ENCODE results near the gene IP6K1. TPM values are rescaled to one million over a fixed set of nuclear protein-coding genes. Genes with fewer than 3 reads are reported as not detected.
"Not testable (repeated sequence)": the region's sequence is repeated elsewhere in the genome, so short reads cannot be mapped to it uniquely, and the experiment has no call there.

The IP6K1 gene
- 51.4 TPM for total RNA-seq

DNA sequence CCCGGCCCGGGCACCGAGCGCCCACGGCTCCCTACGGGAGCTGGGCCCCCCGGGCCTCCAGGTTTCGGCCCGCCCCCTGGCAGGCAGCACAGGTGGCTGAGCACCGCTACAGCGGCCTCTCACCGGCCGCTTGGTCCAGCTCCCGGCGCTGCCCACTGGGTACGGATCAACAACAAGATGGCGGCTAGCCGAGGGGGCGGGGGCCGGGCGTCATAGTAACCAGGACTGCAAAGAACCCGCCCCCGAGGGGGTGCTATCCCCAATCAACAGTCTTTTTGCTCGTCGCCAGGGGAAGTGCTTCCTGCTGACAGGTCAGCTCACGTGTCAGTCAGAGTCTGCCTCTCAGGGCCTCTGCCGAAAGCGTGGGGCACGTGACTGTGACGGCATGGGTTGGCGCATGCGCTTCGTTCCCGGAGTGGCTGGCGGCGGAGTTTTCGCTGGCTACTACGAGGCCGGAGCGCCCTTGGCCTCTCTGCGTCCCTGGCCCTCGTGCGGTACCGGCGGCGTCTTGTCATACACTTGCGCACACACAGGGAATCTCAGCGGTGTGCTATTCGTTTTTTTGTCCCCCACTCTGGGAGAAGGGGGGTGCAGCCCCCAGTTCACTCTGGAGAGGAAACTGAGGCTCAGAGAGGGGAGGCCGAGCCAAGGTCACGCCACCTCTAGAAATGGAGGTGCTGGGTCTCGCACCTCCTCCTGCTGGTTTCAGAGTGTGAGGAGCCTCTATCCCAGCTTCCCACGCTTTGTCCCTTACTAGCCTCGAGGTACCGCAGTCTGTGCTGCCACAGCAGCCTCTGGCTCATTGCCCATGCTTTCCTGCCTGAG, at the start of gene IP6K1:
TSS of gene IP6K1 (minus strand) at position 186 of the 825 bp plus-strand sequence. CDS start 38,502 bp downstream, outside the sequence.
- DNase-seq (ENCODE audit: low spot score in 2 of 2) = peak; percentile 100
- FAIRE-seq = peak; percentile 96

DNA sequence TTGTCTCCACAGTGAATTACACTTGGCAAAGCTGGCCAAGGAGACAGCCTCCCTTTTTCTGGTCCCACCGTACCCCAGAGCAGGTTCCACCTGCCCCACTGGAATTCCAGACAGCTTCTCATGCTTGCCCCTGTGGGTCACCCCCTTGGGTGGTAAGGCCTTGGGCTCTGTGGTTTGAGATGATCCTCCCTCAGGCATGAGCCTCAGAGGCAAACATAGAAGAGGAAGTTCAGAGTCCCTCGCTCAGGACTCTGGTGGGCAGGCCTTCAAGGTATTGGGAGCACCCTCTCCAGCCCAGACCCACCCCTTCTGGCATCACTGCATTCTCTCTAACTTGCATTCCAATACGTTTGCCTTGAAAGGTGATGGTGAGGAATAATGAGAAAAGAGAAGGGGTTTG, 45.0 kb upstream of the IP6K1 start:
- FAIRE-seq (no peak), DNase-seq (ENCODE audit: low spot score in 2 of 2) (no peak)

DNA sequence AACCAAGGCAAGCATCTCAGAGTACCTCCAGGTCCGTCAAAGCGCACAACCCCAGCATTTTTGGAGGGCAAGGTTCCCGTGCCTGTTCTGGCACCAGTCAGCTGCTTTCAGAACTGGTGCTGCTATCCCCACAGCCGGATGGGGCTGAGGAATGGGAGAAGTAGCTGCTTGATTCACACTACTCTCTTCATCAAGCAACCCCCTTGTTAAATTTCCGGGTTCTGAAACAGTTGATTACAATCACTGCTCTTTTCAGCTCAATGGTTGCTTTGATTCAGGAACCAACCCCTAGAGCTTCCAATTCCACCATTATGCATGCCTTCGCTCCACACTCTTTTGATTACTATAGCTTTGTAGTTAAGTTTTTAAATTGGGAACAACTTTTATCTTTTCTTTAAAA, 39.7 kb upstream of the IP6K1 start:
- FAIRE-seq (no peak), DNase-seq (ENCODE audit: low spot score in 2 of 2) (no peak)

DNA sequence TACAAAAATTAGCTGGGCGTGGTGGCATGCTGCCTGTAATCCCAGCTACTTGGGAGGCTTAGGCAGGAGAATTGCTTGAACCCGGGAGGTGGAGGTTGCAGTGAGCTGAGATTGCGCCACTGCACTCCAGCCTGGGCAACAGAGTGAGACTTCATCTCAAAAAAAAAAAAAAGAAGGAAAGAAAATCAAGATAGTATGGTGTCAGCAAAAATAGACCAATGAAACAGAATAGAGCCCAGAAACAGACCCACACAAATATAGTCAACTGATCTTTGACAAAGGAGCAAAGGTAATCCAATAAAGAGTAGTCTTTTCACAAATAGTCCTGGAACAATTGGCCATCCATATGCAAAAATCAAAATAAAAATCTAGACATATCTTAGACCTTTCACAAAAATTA, 36.8 kb upstream of the IP6K1 start:
- not testable (repeated sequence) for DNase-seq (ENCODE audit: low spot score in 2 of 2); FAIRE-seq

DNA sequence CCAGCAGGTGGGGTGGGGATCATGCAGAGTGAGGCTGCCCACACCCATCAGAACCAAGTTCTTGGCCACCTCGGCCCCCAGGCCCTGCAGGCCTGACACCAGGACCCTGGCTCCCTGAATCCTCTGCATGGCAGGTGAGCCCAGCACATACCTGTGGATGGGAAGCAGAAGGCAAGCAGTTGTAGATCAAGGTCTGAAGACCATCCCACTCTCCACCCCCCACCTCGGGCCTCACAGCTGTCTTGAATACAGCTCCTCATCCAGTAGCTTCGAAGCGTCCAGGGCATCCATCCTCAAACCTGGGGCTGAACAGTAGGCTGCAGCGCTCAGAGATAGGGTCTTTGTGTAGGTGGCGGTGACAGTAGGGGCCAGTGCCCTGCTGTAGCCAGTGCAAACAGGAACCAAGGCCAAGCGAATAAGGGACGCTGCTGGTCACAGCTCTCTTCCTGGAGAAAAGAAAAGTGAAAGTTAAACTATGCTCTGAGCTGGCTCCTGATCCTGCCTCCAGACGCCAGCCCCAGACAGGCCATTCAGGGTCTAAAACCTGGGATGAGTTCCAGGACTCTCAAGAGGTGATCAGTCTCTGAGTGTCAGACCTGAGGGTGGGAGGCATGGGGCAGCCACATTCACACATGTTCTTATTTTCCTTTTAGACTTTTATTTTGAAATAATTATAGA, 27.3 kb upstream of the IP6K1 start, which contains the start of gene UBA7:
TSS of gene UBA7 (minus strand) at position 457 of the 678 bp plus-strand sequence. CDS start at position 291, 166 bp downstream.
- FAIRE-seq (no peak), DNase-seq (ENCODE audit: low spot score in 2 of 2) (peak in 1 of 2 donors; percentile 67)

DNA sequence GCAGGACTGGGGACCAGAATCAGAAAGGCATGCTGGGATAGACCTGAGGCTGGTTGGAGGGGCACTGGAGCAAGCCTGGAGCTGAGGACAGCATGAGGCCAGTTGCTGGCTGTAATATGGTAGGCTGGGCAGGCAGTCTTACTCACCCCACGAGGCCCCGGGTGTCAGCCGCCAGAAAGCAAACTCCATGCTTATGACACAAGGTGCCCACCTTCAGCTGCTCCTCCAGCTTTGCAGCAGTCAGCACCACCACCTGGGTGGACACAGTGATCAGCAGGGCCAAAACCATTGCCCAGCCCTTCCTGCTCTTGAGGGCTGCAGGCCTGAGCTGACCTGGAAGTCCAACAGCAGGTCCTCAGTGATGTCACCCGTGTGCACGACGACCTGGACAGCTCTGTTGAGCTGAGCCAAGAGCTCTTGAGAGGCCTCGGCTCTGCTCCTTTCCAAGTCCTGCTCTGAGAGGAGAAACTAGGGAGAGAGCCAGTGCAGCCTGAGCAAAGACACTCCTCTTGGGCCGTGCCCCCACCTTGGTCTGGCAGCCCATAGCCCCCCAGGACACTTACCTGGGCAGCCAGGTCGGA, 26.7 kb upstream of the IP6K1 start:
- no peak for DNase-seq (ENCODE audit: low spot score in 2 of 2)
- no peak for FAIRE-seq

DNA sequence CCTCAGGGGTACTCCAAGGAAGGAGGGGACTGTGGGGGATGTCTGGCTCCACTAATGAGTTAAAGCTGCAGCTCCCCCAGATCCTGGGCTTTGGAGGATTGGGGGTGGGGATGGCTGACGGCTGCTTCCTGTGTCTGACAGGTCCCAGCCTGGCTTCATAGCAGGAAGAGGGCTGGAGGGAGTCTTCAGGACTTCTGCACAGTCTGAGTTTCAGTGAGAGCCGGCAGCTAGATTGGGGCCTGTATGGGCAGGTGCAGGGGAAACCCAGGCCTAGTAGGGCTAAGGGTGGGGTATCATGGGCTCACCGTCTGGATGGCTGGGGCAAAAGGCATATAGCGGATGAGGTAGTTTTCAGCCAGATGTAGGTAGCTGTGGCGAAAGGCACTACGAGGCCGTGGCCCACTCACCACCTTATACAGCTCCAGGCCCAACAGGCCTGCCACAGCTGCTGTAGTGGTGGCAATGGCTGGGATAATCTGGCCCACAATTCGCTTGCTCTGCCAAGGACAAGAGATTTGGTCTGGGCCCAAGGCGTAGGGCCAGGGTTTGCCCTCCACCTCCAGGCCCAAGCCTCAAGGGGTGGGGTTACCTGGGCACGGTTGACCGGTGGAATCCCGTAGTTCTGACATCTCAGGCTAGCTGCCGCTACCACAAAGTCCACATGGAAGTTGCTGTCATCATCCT, 21.2 kb upstream of the IP6K1 start:
- no peak for FAIRE-seq
- no peak for DNase-seq (ENCODE audit: low spot score in 2 of 2)

DNA sequence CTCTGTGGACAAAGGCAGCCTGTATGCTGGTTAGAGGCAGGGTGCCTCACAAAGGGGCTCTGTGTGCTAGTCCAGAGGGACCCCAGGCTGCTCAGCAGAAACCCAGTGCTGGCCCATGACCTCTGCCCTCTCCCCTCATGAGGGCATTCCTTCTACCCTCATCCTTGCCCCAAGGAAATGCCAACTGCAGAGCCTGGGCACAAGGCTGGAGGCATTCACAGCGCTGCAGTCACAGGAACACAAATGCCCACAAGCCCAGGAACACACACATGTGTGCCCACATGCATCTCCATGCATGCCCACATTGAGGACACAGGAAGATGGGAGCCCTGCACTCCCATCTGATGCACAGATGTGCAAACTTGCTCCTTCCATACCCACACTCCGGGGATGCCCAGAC, 20.5 kb upstream of the IP6K1 start:
- DNase-seq (ENCODE audit: low spot score in 2 of 2) (no peak), FAIRE-seq (no peak)

DNA sequence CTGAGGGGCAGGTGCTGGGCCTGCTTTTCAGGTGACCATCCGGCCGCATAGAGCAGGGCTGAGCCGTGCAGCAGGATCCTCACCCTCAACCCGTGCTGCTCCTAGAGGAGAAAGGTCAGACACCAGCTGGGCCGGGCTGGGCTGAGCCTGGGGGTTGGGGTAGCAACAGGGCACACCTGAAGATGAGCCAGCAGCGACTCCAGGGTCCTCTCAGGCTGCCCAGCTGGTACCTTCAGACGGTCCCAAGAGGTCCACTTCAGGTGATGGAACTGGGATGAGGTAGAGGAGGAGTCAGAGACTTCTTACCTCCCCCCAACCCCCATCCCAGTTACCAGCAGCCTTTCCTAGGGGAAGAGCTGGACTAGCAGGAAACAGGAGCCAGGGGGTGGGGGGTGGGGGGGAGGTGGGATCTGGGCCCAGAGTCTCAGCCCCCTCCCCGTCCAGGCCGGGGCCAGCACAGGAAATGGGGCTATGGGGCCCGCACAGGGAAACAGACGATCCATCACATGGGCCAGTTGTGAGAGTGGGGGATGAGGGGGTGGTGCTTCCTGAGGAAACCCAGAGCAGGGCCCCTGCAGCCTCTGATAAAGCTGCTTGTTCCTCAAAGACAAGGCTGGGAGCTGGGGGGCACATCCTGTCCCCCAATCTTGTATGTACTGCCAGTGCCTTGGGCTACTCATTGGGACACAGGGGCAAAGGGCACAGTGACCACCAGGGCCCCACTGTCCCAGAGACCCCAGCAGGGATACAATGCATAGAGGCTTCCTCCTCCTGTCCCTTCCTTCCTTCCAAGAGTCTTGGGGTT, 19.8 kb upstream of the IP6K1 start:
- no peak for FAIRE-seq

DNA sequence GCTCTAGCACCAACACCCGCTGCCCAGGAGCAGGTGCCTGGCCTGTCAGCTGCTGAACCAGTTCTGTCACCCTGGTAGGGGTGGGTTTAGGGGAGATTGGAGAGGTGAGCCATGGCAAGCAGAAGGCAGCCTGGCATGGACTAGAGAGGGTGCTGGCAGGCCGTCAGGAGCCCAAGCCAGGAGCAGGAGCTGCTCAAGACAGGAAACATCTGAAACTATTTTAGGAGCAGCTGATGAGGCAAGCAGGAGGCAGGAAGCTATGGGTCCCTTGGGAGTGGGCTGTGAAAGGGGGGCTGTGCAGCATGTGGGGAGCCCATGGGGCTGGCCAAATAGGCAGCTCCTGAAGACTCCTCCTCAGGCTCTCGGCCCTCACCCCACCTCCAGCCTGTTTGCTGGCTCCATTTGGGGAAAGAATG, 19.0 kb upstream of the IP6K1 start:
- no peak for FAIRE-seq
- DNase-seq (ENCODE audit: low spot score in 2 of 2) = peak in 1 of 2 donors; percentile 48

More for the DNA sequence above, 19.8 kb upstream of the IP6K1 start:
- DNase-seq (ENCODE audit: low spot score in 2 of 2) = no peak

DNA sequence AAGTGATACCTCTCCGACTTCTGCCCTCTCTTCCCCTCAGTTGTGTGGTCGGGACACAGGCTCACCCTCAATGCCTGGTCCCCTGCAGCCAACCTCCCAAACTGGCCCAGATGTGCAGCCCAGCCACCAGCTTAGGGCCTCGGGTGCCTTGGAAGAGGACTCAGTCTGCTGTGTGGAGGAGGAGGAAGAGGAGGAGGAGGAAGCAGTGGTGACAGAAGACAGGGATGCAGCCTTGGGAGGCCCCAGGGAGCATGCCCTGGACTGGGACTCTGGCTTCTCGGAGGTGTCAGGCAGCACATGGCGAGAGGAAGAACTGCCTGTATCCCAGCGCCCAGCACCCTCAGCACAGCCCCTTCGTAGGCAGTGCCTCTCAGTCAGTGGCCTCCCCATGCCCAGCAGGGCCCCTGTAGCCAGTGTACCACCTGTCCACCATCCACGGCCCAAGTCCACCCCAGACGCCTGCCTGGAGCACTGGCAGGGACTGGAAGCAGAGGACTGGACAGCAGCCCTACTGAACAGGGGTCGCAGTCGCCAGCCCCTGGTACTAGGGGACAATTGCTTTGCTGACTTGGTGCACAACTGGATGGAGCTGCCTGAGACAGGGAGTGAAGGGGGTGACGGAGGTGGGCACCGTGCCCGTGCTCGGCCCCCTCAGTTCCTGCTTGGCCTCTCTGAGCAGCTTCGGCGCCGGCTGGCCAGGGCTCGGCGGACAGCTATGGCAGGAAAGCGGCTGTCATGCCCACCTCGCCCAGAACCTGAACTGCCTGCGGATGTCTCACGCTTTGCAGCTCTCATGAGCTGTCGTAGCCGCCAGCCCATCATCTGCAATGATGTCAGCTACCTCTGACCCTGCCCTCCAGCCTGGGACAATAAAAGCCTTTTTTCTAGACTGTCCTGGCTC, 18.0 kb upstream of the IP6K1 start:
- DNase-seq (ENCODE audit: low spot score in 2 of 2) (no peak), FAIRE-seq (no peak)

DNA sequence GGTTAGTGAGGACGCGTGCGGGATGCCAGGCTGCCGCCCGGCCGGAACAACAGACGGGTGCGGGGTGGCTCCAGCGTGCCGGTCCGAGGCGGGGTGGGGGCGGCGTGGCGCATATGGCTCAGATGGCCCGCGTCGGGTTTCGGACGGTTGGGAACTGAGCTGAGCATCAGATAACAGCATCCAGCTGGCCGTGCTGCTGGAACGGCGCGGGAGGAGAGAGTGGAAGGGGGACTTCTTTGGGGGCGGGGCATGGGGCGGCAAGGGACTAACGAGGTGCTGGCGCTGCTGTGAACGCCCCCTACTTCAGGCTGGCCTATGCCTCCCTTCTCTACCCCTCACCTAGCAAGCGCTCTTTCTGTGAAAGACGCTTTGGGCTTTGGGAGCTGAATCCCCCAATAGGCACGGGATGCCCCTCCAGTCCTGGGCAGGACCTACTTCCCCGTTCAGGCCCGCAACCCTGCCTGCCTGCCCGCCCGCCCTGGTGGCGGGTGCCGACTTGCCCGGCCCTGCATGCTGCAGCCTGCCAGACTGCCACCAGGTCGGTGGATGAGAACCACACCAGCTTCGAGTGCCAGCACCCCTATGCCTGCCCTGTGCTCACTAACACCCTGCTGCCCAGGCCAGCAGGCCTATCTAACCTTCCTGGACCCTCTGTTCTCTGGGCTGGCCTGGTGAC, 17.3 kb upstream of the IP6K1 start:
- FAIRE-seq = no peak

DNA sequence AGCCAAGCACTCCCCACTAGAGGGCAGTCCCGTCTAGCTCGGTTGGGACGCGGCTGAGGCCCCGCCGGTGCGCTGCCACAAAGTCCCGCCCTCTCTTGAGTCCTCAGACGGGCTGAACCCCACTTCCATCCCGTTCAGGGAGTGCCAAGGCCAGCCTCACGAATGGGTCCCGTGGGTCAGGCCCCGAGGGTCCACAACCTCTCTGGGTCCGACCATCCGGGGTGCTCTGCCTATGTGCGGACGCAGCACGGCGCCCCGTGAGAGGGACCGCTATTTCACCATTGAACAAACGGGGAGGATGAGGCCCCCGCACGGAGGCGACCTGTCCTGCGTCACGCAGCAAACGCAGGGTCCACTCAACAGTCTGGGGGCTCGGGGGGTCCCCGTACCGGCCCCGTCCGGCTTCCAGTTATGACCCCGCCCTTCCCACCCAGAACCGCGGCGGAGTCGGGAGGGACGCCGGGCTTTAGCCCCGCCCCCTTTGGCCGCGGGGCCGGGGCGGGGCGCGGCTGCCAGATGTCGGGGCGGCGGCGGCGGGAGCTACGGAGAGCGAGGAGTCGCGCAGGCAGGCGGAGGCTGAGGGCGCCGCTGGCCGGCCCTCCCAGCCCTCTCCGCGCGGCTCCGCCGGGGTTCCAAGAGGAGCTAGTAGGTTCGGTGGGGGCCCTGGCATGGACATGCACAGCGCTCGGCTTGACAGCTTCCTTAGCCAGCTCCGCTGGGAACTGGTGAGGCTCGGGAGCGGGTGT, 16.6 kb upstream of the IP6K1 start, which contains the start of gene INKA1:
TSS of gene INKA1 (plus strand) at position 543 of the 746 bp plus-strand sequence. CDS start at position 675, 132 bp downstream.
- peak; percentile 84 to 91 for DNase-seq (ENCODE audit: low spot score in 2 of 2)
- FAIRE-seq = no peak

More for the DNA sequence above, 17.3 kb upstream of the IP6K1 start:
- peak in 1 of 2 donors; percentile 45 for DNase-seq (ENCODE audit: low spot score in 2 of 2)

DNA sequence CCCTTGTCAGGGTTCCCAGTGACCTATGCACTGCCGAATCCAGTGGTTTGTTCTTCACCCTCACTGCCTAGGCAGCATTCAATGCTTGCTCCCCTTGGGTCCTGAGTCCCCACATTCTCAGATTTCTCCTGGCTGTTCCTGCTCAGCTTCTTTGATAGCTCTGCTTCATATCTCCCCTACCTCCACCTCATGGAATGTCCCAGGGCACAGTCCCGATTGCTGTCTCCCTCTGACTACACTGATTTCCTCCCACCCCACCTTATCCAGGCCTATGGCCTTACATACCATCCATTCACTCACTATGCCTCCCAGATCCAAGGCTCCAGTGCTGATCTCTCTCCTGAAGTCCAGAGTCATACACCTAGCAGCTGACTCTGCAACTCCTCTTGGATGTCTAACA, 14.8 kb upstream of the IP6K1 start:
- DNase-seq (ENCODE audit: low spot score in 2 of 2) = no peak
- no peak for FAIRE-seq

DNA sequence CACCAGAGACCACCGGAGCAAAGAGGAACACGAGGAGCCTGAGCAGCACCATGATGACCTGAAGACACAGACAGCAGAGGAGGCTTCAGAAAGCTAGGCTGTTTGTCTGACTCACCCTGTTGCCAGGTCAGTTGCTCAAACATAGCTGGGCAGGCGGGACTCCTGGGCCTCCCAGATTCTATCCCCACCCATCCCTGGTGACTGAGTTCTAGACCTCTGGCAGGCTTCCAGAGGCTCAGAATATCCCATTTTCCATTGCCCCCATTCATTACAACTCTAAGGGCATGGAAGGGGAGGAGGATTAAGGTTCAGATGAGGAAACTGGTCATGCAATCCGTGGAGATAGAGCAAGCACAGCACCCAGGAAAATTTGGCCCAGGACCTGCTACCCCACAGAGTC, 13.4 kb upstream of the IP6K1 start, which contains the start of gene CDHR4:
TSS of gene CDHR4 (minus strand) at position 113 of the 400 bp plus-strand sequence. CDS start at position 52, 61 bp downstream.
- FAIRE-seq (no peak), DNase-seq (ENCODE audit: low spot score in 2 of 2) (no peak)

DNA sequence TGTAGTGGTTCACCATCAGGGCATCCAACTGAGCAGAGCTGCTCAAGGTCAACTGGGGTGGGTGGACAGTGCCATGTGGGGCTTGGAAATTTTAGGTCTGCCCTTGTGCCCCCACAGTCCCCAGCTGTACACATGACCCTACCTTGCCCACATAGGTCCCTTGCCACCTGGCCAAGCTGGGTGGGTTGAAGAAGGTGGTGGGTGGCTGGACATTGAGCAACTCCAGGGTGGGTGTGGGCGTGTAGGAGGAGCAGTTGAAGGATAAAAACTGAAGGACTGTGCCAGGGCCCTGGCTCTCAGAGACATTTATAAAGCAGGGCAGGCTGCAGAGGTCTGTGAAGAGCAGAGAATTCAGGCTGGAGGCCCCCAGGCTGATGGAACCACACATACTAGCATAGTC, 12.8 kb upstream of the IP6K1 start:
- FAIRE-seq (no peak), DNase-seq (ENCODE audit: low spot score in 2 of 2) (no peak)
